Measurements from ENCODE around the gene USP49.
A peak's percentile ranks its signal among the peaks of the same experiment; 100 is the strongest.

USP49 gene

GRCh38 chr6:41927253-41927652 is 32.1 kb upstream of the USP49 start:
- DNase-seq = no peak

GRCh38 chr6:41922154-41922553 is 27.0 kb upstream of the USP49 start:
- no peak for DNase-seq

- no peak for DNase-seq
Measured at GRCh38 chr6:41921712-41921998, 26.5 kb upstream of the USP49 start.

- DNase-seq = peak; percentile 98
Measured at GRCh38 chr6:41920921-41921711, 25.9 kb upstream of the USP49 start, which contains the start of the genes BYSL and MED20. BYSL (plus strand) TSS chr6:41921499; CDS start chr6:41921563, 64 bp downstream. MED20 (minus strand) TSS chr6:41921139; CDS start chr6:41921018, 121 bp downstream.

- DNase-seq = peak; percentile 97
Measured at GRCh38 chr6:41917528-41917927, 22.4 kb upstream of the USP49 start.

GRCh38 chr6:41914869-41915530 is 19.8 kb upstream of the USP49 start:
- no peak for DNase-seq

- DNase-seq = no peak
Measured at GRCh38 chr6:41914343-41914742, 19.2 kb upstream of the USP49 start.

- DNase-seq = no peak
Measured at GRCh38 chr6:41909727-41910126, 14.6 kb upstream of the USP49 start.

GRCh38 chr6:41901882-41902519 is 6.8 kb upstream of the USP49 start:
- DNase-seq = peak; percentile 18

- DNase-seq = no peak
Measured at GRCh38 chr6:41900861-41901260, 5.7 kb upstream of the USP49 start.

- no peak for DNase-seq
Measured at GRCh38 chr6:41896281-41896680, 1.1 kb upstream of the USP49 start.

GRCh38 chr6:41894366-41895299 is 542 bp downstream of the USP49 start:
- DNase-seq = peak; percentile 28

GRCh38 chr6:41892921-41893564 is 2.1 kb downstream of the USP49 start:
- no peak for DNase-seq

GRCh38 chr6:41887331-41887751 is 7.8 kb downstream of the USP49 start:
- no peak for DNase-seq

GRCh38 chr6:41885930-41886329 is 9.2 kb downstream of the USP49 start:
- no peak for DNase-seq

GRCh38 chr6:41884957-41885356 is 10.2 kb downstream of the USP49 start:
- no peak for DNase-seq

GRCh38 chr6:41881506-41881905 is 13.7 kb downstream of the USP49 start:
- no peak for DNase-seq

GRCh38 chr6:41878961-41879405 is 16.2 kb downstream of the USP49 start:
- peak; percentile 76 for DNase-seq

GRCh38 chr6:41878246-41878645 is 16.9 kb downstream of the USP49 start:
- DNase-seq = peak; percentile 85

GRCh38 chr6:41877051-41877680 is 18.0 kb downstream of the USP49 start:
- DNase-seq = no peak

GRCh38 chr6:41874741-41875140 is 20.4 kb downstream of the USP49 start:
- no peak for DNase-seq

GRCh38 chr6:41872147-41872546 is 23.0 kb downstream of the USP49 start:
- DNase-seq = no peak
